ENCODE results near the gene TMEM170A. TPM values are rescaled to one million over a fixed set of nuclear protein-coding genes. Genes with fewer than 3 reads are reported as not detected.
"Not testable (repeated sequence)": the region's sequence is repeated elsewhere in the genome, so short reads cannot be mapped to it uniquely, and the experiment has no call there.

TMEM170A gene
- 26.1 TPM for total RNA-seq

GRCh38 chr16:75464122-75464918 lies at the start of gene TMEM170A:
TSS of gene TMEM170A (minus strand) at chr16:75464689. CDS start at chr16:75464600, 89 bp downstream.
- FAIRE-seq (no peak), DNase-seq (ENCODE audit: low spot score in 2 of 2) (peak; percentile 94 to 96)

GRCh38 chr16:75506574-75506973 lies 42.1 kb upstream of the TMEM170A start:
- no peak for FAIRE-seq
- DNase-seq (ENCODE audit: low spot score in 2 of 2): no peak

GRCh38 chr16:75506107-75506506 lies 41.6 kb upstream of the TMEM170A start:
- DNase-seq (ENCODE audit: low spot score in 2 of 2): no peak
- no peak for FAIRE-seq

GRCh38 chr16:75503801-75504200 lies 39.3 kb upstream of the TMEM170A start:
- DNase-seq (ENCODE audit: low spot score in 2 of 2) (no peak), FAIRE-seq (no peak)

GRCh38 chr16:75502916-75503605 lies 38.6 kb upstream of the TMEM170A start:
- DNase-seq (ENCODE audit: low spot score in 2 of 2) (no peak), FAIRE-seq (no peak)

- not testable (repeated sequence) for DNase-seq (ENCODE audit: low spot score in 2 of 2); FAIRE-seq
Observed at GRCh38 chr16:75501820-75502219, 37.3 kb upstream of the TMEM170A start.

GRCh38 chr16:75501359-75501758 lies 36.9 kb upstream of the TMEM170A start:
- DNase-seq (ENCODE audit: low spot score in 2 of 2) (no peak), FAIRE-seq (no peak)

- DNase-seq (ENCODE audit: low spot score in 2 of 2); FAIRE-seq: not testable (repeated sequence)
Observed at GRCh38 chr16:75498605-75499322, 34.3 kb upstream of the TMEM170A start.

- FAIRE-seq (no peak), DNase-seq (ENCODE audit: low spot score in 2 of 2) (no peak)
Observed at GRCh38 chr16:75497558-75497957, 33.1 kb upstream of the TMEM170A start.

GRCh38 chr16:75495076-75495674 lies 30.7 kb upstream of the TMEM170A start, which contains the start of gene CHST6:
TSS of gene CHST6 (minus strand) at chr16:75495441. CDS start at chr16:75479828, 15,613 bp downstream.
- peak; percentile 70 to 75 for DNase-seq (ENCODE audit: low spot score in 2 of 2)
- FAIRE-seq: no peak

- FAIRE-seq: no peak
- no peak for DNase-seq (ENCODE audit: low spot score in 2 of 2)
Observed at GRCh38 chr16:75494661-75495075, 30.2 kb upstream of the TMEM170A start.

GRCh38 chr16:75494184-75494583 lies 29.7 kb upstream of the TMEM170A start:
- FAIRE-seq (no peak), DNase-seq (ENCODE audit: low spot score in 2 of 2) (no peak)

- FAIRE-seq: no peak
Observed at GRCh38 chr16:75491876-75492275, 27.4 kb upstream of the TMEM170A start.

GRCh38 chr16:75488322-75488721 lies 23.8 kb upstream of the TMEM170A start:
- FAIRE-seq: no peak

More at GRCh38 chr16:75491876-75492275, 27.4 kb upstream of the TMEM170A start:
- peak in 1 of 2 donors; percentile 61 for DNase-seq (ENCODE audit: low spot score in 2 of 2)

GRCh38 chr16:75486676-75487313 lies 22.3 kb upstream of the TMEM170A start:
- DNase-seq (ENCODE audit: low spot score in 2 of 2) (no peak), FAIRE-seq (no peak)

More at GRCh38 chr16:75488322-75488721, 23.8 kb upstream of the TMEM170A start:
- DNase-seq (ENCODE audit: low spot score in 2 of 2): no peak

GRCh38 chr16:75486014-75486675 lies 21.7 kb upstream of the TMEM170A start:
- no peak for FAIRE-seq
- DNase-seq (ENCODE audit: low spot score in 2 of 2): no peak

- DNase-seq (ENCODE audit: low spot score in 2 of 2) (no peak), FAIRE-seq (no peak)
Observed at GRCh38 chr16:75485230-75486013, 20.9 kb upstream of the TMEM170A start.

- FAIRE-seq (no peak), DNase-seq (ENCODE audit: low spot score in 2 of 2) (no peak)
Observed at GRCh38 chr16:75483222-75483621, 18.7 kb upstream of the TMEM170A start.
